Mesendoderm (in vitro differentiated cells): ENCODE measurements around the gene CHD2.

ENCODE experiments used
- DNase-seq: peaks from one replicate; pipeline ENCODE4 v3.0.0; 2013
- H2AK5ac ChIP-seq: 2 replicates; pipeline ENCODE4 v1.6.1; 2013; ENCODE audit warnings: low read length, inconsistent platforms
- H2BK120ac ChIP-seq: 2 replicates; pipeline ENCODE4 v1.6.1; 2013; ENCODE audit warnings: low read depth, mild to moderate bottlenecking, low read length, moderate library complexity, mixed read lengths
- H2BK15ac ChIP-seq: replicated peaks from 2 replicates; pipeline ENCODE4 v1.6.1; 2013; ENCODE audit warnings: low read depth, mild to moderate bottlenecking, moderate library complexity
- H2BK5ac ChIP-seq: 2 replicates; pipeline ENCODE4 v1.6.1; 2013; ENCODE audit warnings: low read length, inconsistent platforms
- H3K18ac ChIP-seq: 2 replicates; pipeline ENCODE4 v1.6.1; 2013; ENCODE audit warnings: mild to moderate bottlenecking, low read length, mixed read lengths
- H3K23ac ChIP-seq: one replicate; pipeline ENCODE4 v1.6.1; 2013; ENCODE audit warnings: low read length
- H3K27ac ChIP-seq: 2 replicates; pipeline ENCODE4 v1.5.1; 2013; ENCODE audit warnings: low read depth, mild to moderate bottlenecking, inconsistent platforms, low read length, moderate library complexity
- H3K27me3 ChIP-seq: 2 replicates; pipeline ENCODE4 v1.6.1; 2013; ENCODE audit warnings: low read length, control low read depth, mild to moderate bottlenecking, inconsistent platforms; ENCODE audit not compliant: insufficient read depth, poor library complexity
- H3K36me3 ChIP-seq: 2 replicates; pipeline ENCODE4 v1.6.1; 2013; ENCODE audit warnings: low read length, inconsistent platforms; ENCODE audit not compliant: control insufficient read depth, insufficient read depth
- H3K4ac ChIP-seq: one replicate; pipeline ENCODE4 v1.6.1; 2013; ENCODE audit warnings: low read depth, mild to moderate bottlenecking, low read length, moderate library complexity
- H3K4me1 ChIP-seq: 2 replicates; pipeline ENCODE4 v1.6.1; 2013; ENCODE audit warnings: low read depth, low read length, inconsistent platforms; ENCODE audit not compliant: control insufficient read depth
- H3K4me2 ChIP-seq: 2 replicates; pipeline ENCODE4 v1.6.1; 2013; ENCODE audit warnings: low read length
- H3K4me3 ChIP-seq: 2 replicates; pipeline ENCODE4 v1.5.1; 2013; ENCODE audit warnings: mild to moderate bottlenecking, low read length
- H3K56ac ChIP-seq: one replicate; pipeline ENCODE4 v1.6.1; 2013; ENCODE audit warnings: low read length
- H3K79me1 ChIP-seq: 2 replicates; pipeline ENCODE4 v1.6.1; 2013; ENCODE audit warnings: low read length, inconsistent platforms
- H3K79me2 ChIP-seq: 2 replicates; pipeline ENCODE4 v1.6.1; 2013; ENCODE audit warnings: mild to moderate bottlenecking, low read length; ENCODE audit not compliant: control insufficient read depth, insufficient read depth
- H3K9ac ChIP-seq: 2 replicates; pipeline ENCODE4 v1.6.1; 2013; ENCODE audit warnings: low read length, inconsistent platforms
- H4K5ac ChIP-seq: one replicate; pipeline ENCODE4 v1.6.1; 2013; ENCODE audit warnings: low read length
- H4K8ac ChIP-seq: one replicate; pipeline ENCODE4 v1.6.1; 2013; ENCODE audit warnings: low read depth, mild to moderate bottlenecking, control low read depth, low read length, moderate library complexity
- WGBS: extraction: QIAGEN DNeasy Blood & Tissue Kit; methylation state at CpG from one replicate; pipeline ENCODE4 v1.1.7; 2013; ENCODE audit warnings: low lambda C conversion rate, missing lambda C conversion rate; ENCODE audit not compliant: insufficient coverage; ENCODE audit errors: extremely low coverage; 5-methylcytosine and 5-hydroxymethylcytosine counted together

Gene CHD2

GRCh38 chr15:92937901-92938300 is 37.8 kb downstream of the CHD2 start:
- Histone ChIP-seq H4K8ac (no peak overlapping the region), H2BK120ac (no peak overlapping the region), H3K4me1 (no peaks in the 10 kb centered on the region), H4K5ac (no peak overlapping the region), H3K79me2 (no peaks in the 10 kb centered on the region), H3K4me2 (no peak overlapping the region), H3K56ac (no peak overlapping the region), H3K23ac (no peak overlapping the region), H3K27me3 (no peaks in the 10 kb centered on the region), H3K18ac (no peak overlapping the region), H3K4ac (no peak overlapping the region), H3K79me1 (peaks cover 3% of the 10 kb centered on the region), H3K9ac (no peak overlapping the region), H2AK5ac (no peak overlapping the region), H3K4me3 (no peak overlapping the region), H3K27ac (no peak overlapping the region), H3K36me3 (no peaks in the 10 kb centered on the region), H2BK15ac (no peak overlapping the region), H2BK5ac (no peak overlapping the region)
- DNase-seq, result no peak

GRCh38 chr15:92938387-92938786 is 38.3 kb downstream of the CHD2 start:
- Histone ChIP-seq H2BK5ac (no peak overlapping the region), H3K56ac (no peak overlapping the region), H2BK15ac (no peak overlapping the region), H2BK120ac (no peak overlapping the region), H3K4me1 (no peaks in the 10 kb centered on the region), H3K36me3 (no peaks in the 10 kb centered on the region), H3K23ac (no peak overlapping the region), H3K18ac (no peak overlapping the region), H3K79me2 (no peaks in the 10 kb centered on the region), H3K4me2 (no peak overlapping the region), H3K79me1 (peaks cover 3% of the 10 kb centered on the region), H4K5ac (no peak overlapping the region), H3K27ac (no peak overlapping the region), H3K4ac (no peak overlapping the region), H2AK5ac (no peak overlapping the region), H4K8ac (no peak overlapping the region), H3K27me3 (no peaks in the 10 kb centered on the region), H3K9ac (no peak overlapping the region), H3K4me3 (no peak overlapping the region)
- WGBS, result 100% methylated on average over 1 of the region's 2 CpGs
- DNase-seq, result no peak

GRCh38 chr15:92941668-92942067 is 41.5 kb downstream of the CHD2 start:
- peaks cover 2% of the 10 kb centered on the region for H3K79me1 ChIP-seq
- no peak overlapping the region for H3K9ac ChIP-seq
- whole genome bisulfite sequencing, result no CpG with 5 or more reads among the region's 1 CpG
- no peak overlapping the region for H3K56ac ChIP-seq
- H4K5ac ChIP-seq, result no peak overlapping the region
- H3K23ac ChIP-seq, result no peak overlapping the region
- peaks cover 2% of the 10 kb centered on the region for H3K79me2 ChIP-seq
- DNase-seq, result no peak
- H2BK5ac ChIP-seq, result no peak overlapping the region
- no peak overlapping the region for H3K4me2 ChIP-seq
- no peaks in the 10 kb centered on the region for H3K4me1 ChIP-seq
- no peak overlapping the region for H2BK15ac ChIP-seq
- no peak overlapping the region for H2AK5ac ChIP-seq
- no peak overlapping the region for H3K27ac ChIP-seq
- H4K8ac ChIP-seq, result no peak overlapping the region
- H2BK120ac ChIP-seq, result no peak overlapping the region
- peaks cover 7% of the 10 kb centered on the region for H3K36me3 ChIP-seq
- H3K27me3 ChIP-seq, result no peaks in the 10 kb centered on the region
- no peak overlapping the region for H3K4me3 ChIP-seq
- no peak overlapping the region for H3K4ac ChIP-seq
- H3K18ac ChIP-seq, result no peak overlapping the region

DNA sequence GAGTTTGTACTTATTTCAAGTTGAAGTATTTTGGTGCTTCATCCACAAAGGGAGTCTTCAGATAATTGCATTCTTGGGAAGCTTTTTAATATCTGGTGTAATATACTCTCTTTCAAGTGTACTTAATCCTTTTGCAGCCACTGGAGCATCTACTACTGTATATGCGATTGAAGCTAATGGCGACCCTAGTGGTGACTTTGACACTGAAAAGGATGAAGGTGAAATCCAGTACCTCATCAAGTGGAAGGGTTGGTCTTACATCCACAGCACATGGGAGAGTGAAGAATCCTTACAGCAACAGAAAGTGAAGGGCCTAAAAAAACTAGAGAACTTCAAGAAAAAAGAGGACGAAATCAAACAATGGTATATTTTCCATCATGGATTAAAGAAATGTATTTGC is 42.6 kb downstream of the CHD2 start:
- Histone ChIP-seq H3K27ac (no peak overlapping the region), H3K18ac (no peak overlapping the region), H3K4me3 (no peak overlapping the region), H2BK15ac (no peak overlapping the region), H3K4me2 (no peak overlapping the region), H3K4ac (no peak overlapping the region), H4K5ac (no peak overlapping the region), H3K56ac (no peak overlapping the region), H3K9ac (no peak overlapping the region), H3K23ac (no peak overlapping the region), H3K36me3 (peaks cover 15% of the 10 kb centered on the region), H4K8ac (no peak overlapping the region), H2BK120ac (no peak overlapping the region), H2BK5ac (no peak overlapping the region), H3K27me3 (no peaks in the 10 kb centered on the region), H3K79me1 (peaks cover 2% of the 10 kb centered on the region), H2AK5ac (no peak overlapping the region), H3K4me1 (no peaks in the 10 kb centered on the region), H3K79me2 (peaks cover 2% of the 10 kb centered on the region)
- no CpG with 5 or more reads among the region's 3 CpGs for whole genome bisulfite sequencing
- no peak for DNase-seq

DNA sequence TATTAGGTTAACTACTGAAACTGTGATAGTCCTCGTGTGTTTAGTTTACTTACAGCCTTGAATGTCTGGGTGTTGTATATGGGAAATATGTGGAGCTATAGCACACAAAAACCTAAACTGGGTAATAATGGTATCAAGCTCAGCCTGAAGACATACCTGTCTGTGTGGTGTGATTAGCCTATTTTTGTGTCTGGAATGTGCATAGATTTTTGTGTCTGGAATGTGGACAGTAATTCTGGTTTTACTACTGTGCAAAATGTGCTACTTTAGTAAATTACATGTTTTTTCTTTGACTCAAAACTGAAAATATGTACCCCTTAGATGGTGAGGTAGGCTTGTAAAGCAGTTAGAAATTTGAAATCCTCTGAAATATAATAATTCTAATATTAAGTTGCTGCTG is 43.5 kb downstream of the CHD2 start:
- H4K5ac ChIP-seq, result no peak overlapping the region
- H2BK120ac ChIP-seq, result no peak overlapping the region
- no peak for DNase-seq
- H3K23ac ChIP-seq, result no peak overlapping the region
- peaks cover 2% of the 10 kb centered on the region for H3K79me1 ChIP-seq
- no peak overlapping the region for H3K18ac ChIP-seq
- no peak overlapping the region for H3K4ac ChIP-seq
- no peaks in the 10 kb centered on the region for H3K27me3 ChIP-seq
- H3K4me2 ChIP-seq, result no peak overlapping the region
- no peak overlapping the region for H3K4me3 ChIP-seq
- H3K79me2 ChIP-seq, result peaks cover 2% of the 10 kb centered on the region
- no peak overlapping the region for H2BK15ac ChIP-seq
- H3K56ac ChIP-seq, result no peak overlapping the region
- no peak overlapping the region for H2AK5ac ChIP-seq
- H2BK5ac ChIP-seq, result no peak overlapping the region
- H3K36me3 ChIP-seq, result peaks cover 18% of the 10 kb centered on the region
- no peak overlapping the region for H3K9ac ChIP-seq
- no peaks in the 10 kb centered on the region for H3K4me1 ChIP-seq
- no peak overlapping the region for H3K27ac ChIP-seq
- H4K8ac ChIP-seq, result no peak overlapping the region
- no CpG with 5 or more reads among the region's 1 CpG for WGBS

DNA sequence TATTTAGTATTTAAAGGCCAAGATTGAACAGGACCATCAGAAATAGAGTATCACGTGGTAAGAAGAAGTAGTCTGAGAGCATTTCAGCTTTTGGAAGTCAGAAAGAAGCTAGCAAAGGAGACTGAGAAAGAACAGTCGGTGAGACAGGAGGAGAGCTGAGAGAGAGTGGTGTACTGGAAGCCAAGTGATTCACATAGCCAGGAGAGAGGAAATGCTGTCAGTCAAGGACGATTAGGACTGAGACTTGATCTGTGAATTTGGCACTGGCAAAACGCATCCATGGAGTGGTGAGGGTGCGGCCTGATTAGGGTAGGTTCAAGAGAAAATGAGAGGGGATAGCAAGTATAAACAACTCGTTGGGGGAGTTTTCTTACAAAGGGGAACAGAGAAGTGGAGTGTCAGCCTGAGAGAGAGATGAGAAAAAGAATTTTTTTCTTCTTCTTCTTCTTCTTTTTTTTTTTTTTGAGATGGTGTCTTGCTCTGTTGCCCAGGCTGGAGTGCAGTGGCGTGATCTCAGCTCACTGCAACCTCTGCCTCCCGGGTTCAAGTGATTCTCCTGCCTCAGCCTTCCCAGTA is 44.9 kb downstream of the CHD2 start:
- Histone ChIP-seq H3K4me3 (no peak overlapping the region), H3K4ac (no peak overlapping the region), H4K8ac (no peak overlapping the region), H2BK120ac (no peak overlapping the region), H4K5ac (no peak overlapping the region), H3K79me1 (peaks cover 2% of the 10 kb centered on the region), H3K4me2 (no peak overlapping the region), H3K23ac (no peak overlapping the region), H3K56ac (no peak overlapping the region), H3K4me1 (no peaks in the 10 kb centered on the region), H3K9ac (no peak overlapping the region), H2BK5ac (no peak overlapping the region), H3K79me2 (peaks cover 2% of the 10 kb centered on the region), H2BK15ac (no peak overlapping the region), H3K27me3 (no peaks in the 10 kb centered on the region), H3K27ac (no peak overlapping the region), H3K18ac (no peak overlapping the region), H2AK5ac (no peak overlapping the region), H3K36me3 (peaks cover 23% of the 10 kb centered on the region)
- WGBS, result no CpG with 5 or more reads among the region's 8 CpGs
- DNase-seq, result no peak
